Right lobe of liver (tissue), 4 donors: ENCODE data around the gene AKT3.

Source experiments
- CTCF ChIP-seq, 4 donors: fragments of 200-600 bp in 3 of 4; fragments of 450-650 bp in 1 of 4; IDR thresholded peaks; one replicate each; pipeline versions ENCODE4 v1.5.1 to v1.8.0; 2016 to 2022; ENCODE audit warnings: antibody characterized with exemption in 4 of 4, mild to moderate bottlenecking in 2 of 4
- POLR2A ChIP-seq: fragments of 450-650 bp; IDR thresholded peaks from one replicate; pipeline ENCODE4 v1.6.1; 2017; ENCODE audit warnings: antibody characterized with exemption, mild to moderate bottlenecking
- donor health status: DM: no; HTN: no; CAD: no.
- donor health status: DM: no; HTN: no; CAD: no.
- donor health status: DM: no; HTN: yes; CAD: no.

- TF ChIP-seq CTCF (IDR thresholded peaks at IDR 0.05) = no peak
- no peak for TF ChIP-seq POLR2A
These were observed 95.7 kb downstream of the AKT3 start for GRCh38 chr1:243754348-243754747.
